Right ventricle myocardium superior (tissue), 1 donor: ENCODE data around the gene NEMP1. TPM values are rescaled to one million over a fixed set of nuclear protein-coding genes. Genes with fewer than 3 reads are reported as not detected.
A peak's percentile ranks its signal among the peaks of the same experiment; 100 is the strongest.

Experiments
- ATAC-seq: fragments of 200-7000 bp; cut with Tn5 transposase; one replicate; pipeline ENCODE4 v1.9.1; 2020; ENCODE audit warnings: mild to moderate bottlenecking; ENCODE audit not compliant: poor library complexity
- DNase-seq: peaks from one replicate; pipeline ENCODE4 v3.0.0-alpha.2; 2020
- intact Hi-C: fragments of 100-400 bp; cut with DNase I; formaldehyde crosslinking; loops from one replicate; pipeline ENCODE4 v1.11.2; 2022
- total RNA-seq: library from RNA; stranded (reverse); fragmentation: NEBNext Ultra II Directional; extraction: Animal tissue kit (Norgen Biotek cat#: 25700); gene quantifications from one replicate; pipeline ENCODE4 v1.2.1, GENCODE V29; 2021
- donor health status: DM: no; HTN: yes; CAD: no; lungs with severe emphysema.

NEMP1 gene
- total RNA-seq, 1 donor from 2014 or later = 3.0 TPM

DNA sequence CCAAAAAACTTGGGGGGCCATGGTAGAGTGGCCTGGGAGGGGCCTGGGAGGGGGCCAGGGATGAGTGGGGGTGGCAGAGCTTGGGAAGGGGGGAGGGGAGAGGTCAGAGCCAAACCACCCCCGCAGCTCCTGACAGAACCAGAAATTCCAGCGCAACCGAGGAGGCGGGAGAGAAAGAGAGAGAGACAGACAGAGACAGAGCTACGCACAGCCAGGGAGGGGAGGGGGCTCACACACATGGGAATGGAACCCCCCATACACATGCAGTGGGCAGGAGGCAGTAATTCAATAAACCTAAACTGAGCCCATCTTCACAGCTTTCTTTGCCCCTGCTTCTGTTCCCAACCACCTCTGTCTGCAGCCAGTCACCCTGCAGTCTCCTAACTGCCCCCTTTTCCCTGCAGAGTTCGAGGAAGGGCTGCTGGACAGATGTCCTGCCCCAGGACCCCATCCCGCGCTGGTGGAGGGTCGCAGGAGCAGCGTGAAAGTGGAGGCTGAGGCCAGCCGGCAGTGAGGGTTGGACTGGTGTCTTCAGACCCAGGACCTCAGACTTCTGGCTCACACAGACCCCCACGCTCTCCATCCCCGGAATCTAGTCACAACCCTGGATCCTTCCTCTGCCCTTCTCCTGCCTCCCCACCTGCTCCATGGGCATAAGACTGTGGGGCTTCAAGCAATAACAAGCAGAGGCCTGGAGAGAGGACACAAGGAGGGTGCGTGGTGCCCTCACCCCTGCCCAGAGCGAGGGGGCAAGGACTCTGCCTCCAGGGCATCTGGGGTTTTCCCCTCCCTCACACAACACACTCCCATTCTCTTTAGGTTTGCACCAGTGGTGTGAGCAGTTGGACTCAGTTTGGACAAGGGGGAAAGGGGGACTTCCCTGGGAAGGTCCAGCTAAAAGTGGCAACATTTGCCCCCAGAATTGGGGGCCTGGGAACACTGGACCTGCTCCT is 15.9 kb upstream of the NEMP1 start:
- DNase-seq = peak; percentile 56
- intact Hi-C loops = no loop called here

GRCh38 chr12:57093415-57094207 is 15.0 kb upstream of the NEMP1 start:
- peak; percentile 75 for DNase-seq
- intact Hi-C loops = no loop called here
- peak; percentile 51 for ATAC-seq

More for the DNA sequence above, 15.9 kb upstream of the NEMP1 start:
- ATAC-seq = no peak

GRCh38 chr12:57092876-57093414 is 14.4 kb upstream of the NEMP1 start:
- ATAC-seq (no peak), DNase-seq (no peak)
- intact Hi-C loops = no loop called here

DNA sequence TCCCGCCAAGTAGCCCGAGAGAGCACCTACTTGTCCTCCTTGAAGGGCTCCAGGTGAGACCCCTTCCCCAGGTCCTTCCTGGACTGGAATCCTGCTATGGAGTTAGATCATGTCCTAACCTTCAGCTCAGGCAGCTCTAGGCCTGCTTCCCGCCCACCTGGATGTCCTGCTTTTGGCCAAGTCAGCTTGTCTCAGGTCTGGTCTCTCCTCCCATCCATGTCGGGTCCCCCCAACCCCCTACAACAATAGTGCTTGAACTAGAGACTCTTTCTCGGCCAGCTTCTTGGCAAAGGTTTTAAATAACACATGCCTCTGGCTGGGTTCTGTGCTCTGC is 13.9 kb upstream of the NEMP1 start:
- DNase-seq (no peak), ATAC-seq (no peak)
- intact Hi-C loops = no loop called here

DNA sequence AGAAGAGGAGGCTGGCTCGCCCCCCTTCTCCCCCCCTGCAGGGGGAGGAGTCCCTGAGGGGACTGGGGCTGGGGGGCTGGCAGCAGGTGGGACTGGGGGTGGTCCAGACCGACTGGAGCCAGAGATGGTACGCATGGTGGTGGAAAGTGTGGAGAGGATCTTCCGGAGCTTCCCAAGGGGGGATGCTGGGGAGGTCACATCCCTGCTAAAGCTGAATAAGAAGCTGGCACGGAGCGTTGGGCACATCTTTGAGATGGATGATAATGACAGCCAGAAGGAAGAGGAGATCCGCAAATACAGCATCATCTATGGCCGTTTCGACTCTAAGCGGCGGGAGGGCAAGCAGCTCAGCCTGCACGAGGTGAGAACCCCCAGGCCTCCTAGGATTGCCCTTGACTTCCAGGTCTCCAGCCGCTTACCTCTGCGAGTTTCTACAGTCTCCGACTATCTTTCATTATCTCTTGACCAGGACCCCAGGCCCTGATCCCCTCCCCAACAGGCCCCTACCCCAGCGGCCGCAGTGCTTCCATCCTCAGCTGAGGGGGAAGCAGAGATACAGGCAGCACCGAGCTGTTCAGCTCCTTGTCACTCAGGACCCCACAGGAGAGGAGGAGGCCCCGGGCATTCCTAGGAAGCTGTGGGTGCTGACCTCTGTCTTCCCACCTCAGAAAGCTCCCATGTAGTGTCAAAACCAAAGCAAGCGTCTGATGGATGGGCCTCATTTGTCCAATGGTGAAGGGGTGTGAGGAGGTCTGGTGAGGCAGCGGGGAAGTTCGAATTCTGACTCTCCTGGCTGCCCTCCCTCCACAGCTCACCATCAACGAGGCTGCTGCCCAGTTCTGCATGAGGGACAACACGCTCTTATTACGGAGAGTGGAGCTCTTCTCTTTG is 13.3 kb upstream of the NEMP1 start:
- DNase-seq (no peak), ATAC-seq (no peak)
- intact Hi-C loops = no loop called here

DNA sequence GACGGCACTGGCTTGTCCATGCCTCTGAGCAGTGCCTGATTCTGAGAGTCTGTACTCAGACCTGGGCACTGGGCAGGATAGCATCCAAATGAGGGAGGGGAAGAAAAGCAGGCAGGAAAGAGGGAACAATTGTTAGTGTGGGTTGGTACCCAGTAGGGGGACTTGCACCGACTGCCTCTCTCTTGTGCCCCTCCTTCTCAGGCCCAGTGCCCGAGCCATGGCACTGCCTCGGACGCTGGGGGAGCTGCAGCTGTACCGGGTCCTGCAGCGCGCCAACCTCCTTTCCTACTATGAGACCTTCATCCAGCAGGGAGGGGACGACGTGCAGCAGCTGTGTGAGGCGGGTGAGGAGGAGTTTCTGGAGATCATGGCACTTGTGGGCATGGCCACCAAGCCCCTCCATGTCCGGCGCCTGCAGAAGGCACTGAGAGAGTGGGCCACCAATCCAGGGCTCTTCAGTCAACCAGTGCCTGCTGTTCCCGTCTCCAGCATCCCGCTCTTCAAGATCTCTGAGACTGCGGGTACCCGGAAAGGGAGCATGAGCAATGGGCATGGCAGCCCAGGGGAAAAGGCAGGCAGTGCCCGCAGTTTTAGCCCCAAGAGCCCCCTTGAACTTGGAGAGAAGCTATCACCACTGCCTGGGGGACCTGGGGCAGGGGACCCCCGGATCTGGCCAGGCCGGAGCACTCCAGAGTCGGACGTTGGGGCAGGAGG is 12.5 kb upstream of the NEMP1 start:
- DNase-seq = no peak
- ATAC-seq = no peak
- intact Hi-C loops = no loop called here

- no peak for DNase-seq
- ATAC-seq = no peak
- intact Hi-C loops = no loop called here
Observed at GRCh38 chr12:57090490-57090889, 11.9 kb upstream of the NEMP1 start.

DNA sequence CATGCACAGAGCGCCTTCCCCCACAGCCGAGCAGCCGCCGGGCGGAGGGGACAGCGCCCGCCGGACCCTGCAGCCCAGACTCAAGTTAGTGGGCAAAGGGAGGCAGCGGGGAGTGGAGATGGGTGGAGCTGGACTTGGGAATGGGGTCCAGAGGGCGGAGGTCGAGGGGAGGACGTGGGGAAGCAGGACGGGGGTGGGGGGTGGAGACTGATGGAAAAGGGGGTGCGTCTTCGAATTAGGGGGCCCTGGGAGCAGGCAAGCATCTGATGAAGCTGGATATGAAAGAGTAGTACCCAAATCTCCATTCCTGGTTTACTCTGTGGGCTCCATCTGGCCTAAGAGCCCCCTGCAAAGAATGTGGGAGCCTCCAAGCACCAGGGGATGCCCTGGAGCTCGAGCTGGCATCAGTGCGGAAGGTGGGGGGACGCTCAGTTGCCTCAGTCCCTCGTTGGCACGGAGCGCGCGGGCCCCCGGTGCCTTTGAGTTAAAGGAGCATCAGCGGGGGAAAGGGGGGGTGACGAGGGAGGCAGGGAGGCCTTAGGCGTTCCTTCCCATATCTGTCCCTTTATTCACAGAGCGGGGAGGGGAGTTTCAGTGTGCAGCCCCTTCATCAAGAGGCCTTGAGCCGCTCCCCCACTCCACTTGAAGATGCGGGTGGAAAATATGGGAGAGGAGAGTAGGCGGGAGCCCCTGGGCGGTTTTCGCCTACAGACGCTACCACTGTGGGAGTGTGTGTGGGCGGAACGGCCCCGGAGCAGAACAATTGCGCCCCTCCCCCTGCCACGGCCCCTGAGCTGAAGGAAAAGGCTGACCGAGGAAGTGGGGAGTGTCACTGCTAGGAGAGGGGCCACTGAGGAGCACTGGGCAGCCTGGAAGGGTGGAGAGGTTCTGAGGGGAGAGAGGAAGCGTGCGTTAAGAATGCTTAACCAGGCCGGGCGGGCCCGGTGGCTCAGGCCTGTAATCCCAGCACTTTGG is 11.0 kb upstream of the NEMP1 start:
- intact Hi-C loops = no loop called here
- ATAC-seq (no peak), DNase-seq (peak; percentile 89)

GRCh38 chr12:57088354-57089270 is 10.0 kb upstream of the NEMP1 start, which contains the start of gene NAB2:
TSS of gene NAB2 (plus strand) at chr12:57089114. CDS start at chr12:57089272, 158 bp downstream.
- intact Hi-C loops = no loop called here
- ATAC-seq = peak; percentile 84
- peak; percentile 98 for DNase-seq

DNA sequence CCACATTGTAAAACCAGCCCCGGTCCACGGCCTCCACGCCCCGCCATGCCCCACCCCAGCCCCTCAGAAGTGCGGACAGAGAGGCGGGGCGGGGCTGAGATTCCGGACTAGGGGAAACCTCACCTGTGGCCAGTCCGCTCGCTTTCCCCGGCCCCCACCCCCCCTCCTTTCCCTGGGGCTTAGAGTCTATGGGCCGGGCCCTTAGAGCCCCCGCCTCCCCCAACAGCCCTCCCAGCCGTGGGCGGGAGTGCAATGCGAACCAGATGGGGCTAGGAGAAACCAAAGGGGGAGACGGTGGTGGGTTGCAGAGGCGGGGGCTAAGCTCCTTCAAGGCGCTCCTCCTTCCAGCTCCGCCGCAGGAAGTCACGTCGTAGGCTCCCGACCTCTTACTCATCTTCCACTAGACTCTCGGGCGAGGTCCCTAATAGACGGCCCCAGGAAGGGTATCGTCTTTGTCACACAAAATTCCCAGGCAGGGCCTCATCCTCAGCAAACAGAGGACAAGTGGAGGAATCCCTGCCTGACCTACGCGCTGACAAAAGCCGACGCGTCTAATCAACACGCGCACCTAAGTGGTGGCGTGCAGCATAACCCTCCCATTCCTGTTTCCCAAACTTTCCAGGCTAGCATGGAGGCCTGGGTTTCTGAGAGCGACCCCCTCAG is 9.2 kb upstream of the NEMP1 start:
- intact Hi-C loops = no loop called here
- ATAC-seq = peak; percentile 49

GRCh38 chr12:57087010-57087690 is 8.6 kb upstream of the NEMP1 start:
- DNase-seq (peak; percentile 95), ATAC-seq (peak; percentile 63)
- intact Hi-C loops = no loop called here

More for the DNA sequence above, 9.2 kb upstream of the NEMP1 start:
- DNase-seq = peak; percentile 89

- ATAC-seq (peak; percentile 19), DNase-seq (peak; percentile 83)
- intact Hi-C loops = no loop called here
Observed at GRCh38 chr12:57086493-57087009, 8.0 kb upstream of the NEMP1 start.

- DNase-seq (peak; percentile 62), ATAC-seq (no peak)
- intact Hi-C loops = no loop called here
Observed at GRCh38 chr12:57085999-57086492, 7.5 kb upstream of the NEMP1 start.

GRCh38 chr12:57080855-57081254 is 2.3 kb upstream of the NEMP1 start:
- intact Hi-C loops = no loop called here
- DNase-seq = no peak

More at GRCh38 chr12:57080855-57081254, 2.3 kb upstream of the NEMP1 start:
- ATAC-seq = no peak
